ENCODE data around the gene CNOT8.

DNA sequence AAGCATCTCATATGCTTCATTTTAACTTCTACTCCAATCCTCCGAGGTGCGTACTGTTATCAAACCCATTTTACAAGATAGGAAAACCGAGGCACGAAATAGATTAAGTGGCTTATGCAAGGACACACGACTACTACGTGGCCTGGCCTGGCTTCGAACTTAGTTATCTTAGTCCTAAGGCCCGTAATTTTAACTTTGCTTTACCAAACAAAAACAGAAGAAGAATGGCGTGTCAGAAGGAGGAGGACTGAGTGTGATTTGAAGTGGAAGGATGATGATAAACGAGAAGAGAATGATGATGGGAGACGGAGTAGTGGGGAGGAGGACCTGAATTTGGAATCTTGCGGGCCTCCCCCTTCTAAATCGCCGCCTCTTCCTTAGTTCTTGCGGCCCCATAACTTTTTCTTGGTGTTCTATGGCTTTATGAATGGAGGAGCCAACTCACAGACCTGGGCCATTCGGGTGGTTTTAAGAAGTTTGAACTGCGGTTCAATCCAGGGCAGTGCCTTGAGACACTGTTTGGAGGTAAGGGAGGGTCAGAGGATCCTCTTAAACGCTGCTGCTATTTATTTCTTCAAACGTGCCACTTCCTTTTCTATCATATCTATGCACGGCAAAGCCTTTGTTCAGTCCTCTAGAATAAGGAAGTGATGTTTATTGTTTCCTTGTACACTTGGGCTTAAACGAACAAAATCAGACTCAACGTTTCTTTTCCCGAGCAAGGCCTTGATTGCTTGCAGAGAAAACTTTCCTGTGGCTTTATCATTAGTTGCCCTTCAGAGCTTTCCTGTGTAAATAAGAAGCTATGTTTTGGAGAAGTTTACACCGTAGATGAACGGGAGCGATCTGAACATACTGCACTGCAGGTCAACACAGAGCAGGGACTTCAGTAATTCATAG, 795 bp downstream of the CNOT8 start:
- TF ChIP-seq ELF4 (IDR thresholded peaks at IDR 0.05) (no peak), NFRKB (IDR thresholded peaks at IDR 0.05) (no peak), ZNF384 (IDR thresholded peaks at IDR 0.05) (no peak), HDGF (IDR thresholded peaks at IDR 0.05; ENCODE audit: borderline replicate concordance) (no peak), TARDBP (IDR thresholded peaks at IDR 0.05) (no peak), BHLHE40 (IDR thresholded peaks at IDR 0.05; ENCODE audit: borderline replicate concordance) (no peak), ARNT (IDR thresholded peaks at IDR 0.05) (no peak), FOXA1 (IDR thresholded peaks at IDR 0.05) (no peak), PKNOX1 (IDR thresholded peaks at IDR 0.05) (no peak), FOXM1 (IDR thresholded peaks at IDR 0.05; ENCODE audit: borderline replicate concordance) (no peak)

All from HEK293T (cell line).